Esophagus (tissue), 2 donors: ENCODE data around the gene PMS1. TPM values are rescaled to one million over a fixed set of nuclear protein-coding genes. Genes with fewer than 3 reads are reported as not detected.
A peak's percentile ranks its signal among the peaks of the same experiment; 100 is the strongest.

ENCODE experiments used
- H3K27ac ChIP-seq, 2 donors: one replicate each; pipeline ENCODE4 v1.5.1; 2013; ENCODE audit warnings: low read depth in 2 of 2, mild to moderate bottlenecking in 2 of 2, inconsistent platforms in 1 of 2, low read length in 1 of 2, moderate library complexity in 1 of 2
- H3K27me3 ChIP-seq, 2 donors: one replicate each; pipeline ENCODE4 v1.6.1; 2013; ENCODE audit warnings: low read length in 2 of 2, control low read depth in 1 of 2, mild to moderate bottlenecking in 1 of 2; ENCODE audit not compliant: insufficient read depth in 2 of 2, control insufficient read depth in 1 of 2
- H3K36me3 ChIP-seq, 2 donors: one replicate each; pipeline ENCODE4 v1.6.1; 2013; ENCODE audit warnings: low read length in 1 of 2; ENCODE audit not compliant: control insufficient read depth in 2 of 2, insufficient read depth in 2 of 2
- H3K4me1 ChIP-seq, 2 donors: one replicate each; pipeline ENCODE4 v1.6.1; 2013; ENCODE audit warnings: low read length in 1 of 2; ENCODE audit not compliant: control insufficient read depth in 2 of 2, insufficient read depth in 2 of 2
- H3K4me3 ChIP-seq, 2 donors: one replicate each; pipeline ENCODE4 v1.5.1; 2013; ENCODE audit warnings: low read length in 2 of 2, mild to moderate bottlenecking in 2 of 2, low read depth in 1 of 2, moderate library complexity in 1 of 2
- H3K9me3 ChIP-seq, 2 donors: one replicate each; pipeline ENCODE4 v1.6.1; 2013; ENCODE audit warnings: mild to moderate bottlenecking in 2 of 2, low read depth in 1 of 2, low read length in 1 of 2, moderate library complexity in 1 of 2; ENCODE audit not compliant: control insufficient read depth in 2 of 2, insufficient read depth in 1 of 2
- WGBS, 2 donors: extraction: QIAGEN DNeasy Blood & Tissue Kit; methylation state at CpG; one replicate each; pipeline ENCODE4 v1.1.7; 2013; 5-methylcytosine and 5-hydroxymethylcytosine counted together
- polyA plus RNA-seq, 2 donors: library from polyadenylated mRNA; stranded (reverse); fragments of 200-250 nt; gene quantifications; one replicate each; pipeline ENCODE4 v1.2.3, GENCODE V29; 2013
- donor health status: healthy with polysubstance abuse.
- donor health status: Bipolar disorder and iron deficiency.

Gene PMS1
- polyA plus RNA-seq, 2 donors = 4.3 to 11.0 TPM

- 42 to 59% methylated on average over 1 of the region's 1 CpG for WGBS, 2 donors
- Histone ChIP-seq H3K4me1 (no peaks in the 10 kb centered on the region), H3K9me3 (no peaks in the 10 kb centered on the region), H3K4me3 (no peak overlapping the region), H3K27me3 (no peaks in the 10 kb centered on the region), H3K27ac (no peak overlapping the region), H3K36me3 (peaks cover 0 to 4% of the 10 kb centered on the region in 2 donors)
These were observed 12.0 kb upstream of the PMS1 start for GRCh38 chr2:189772212-189772611.

DNA sequence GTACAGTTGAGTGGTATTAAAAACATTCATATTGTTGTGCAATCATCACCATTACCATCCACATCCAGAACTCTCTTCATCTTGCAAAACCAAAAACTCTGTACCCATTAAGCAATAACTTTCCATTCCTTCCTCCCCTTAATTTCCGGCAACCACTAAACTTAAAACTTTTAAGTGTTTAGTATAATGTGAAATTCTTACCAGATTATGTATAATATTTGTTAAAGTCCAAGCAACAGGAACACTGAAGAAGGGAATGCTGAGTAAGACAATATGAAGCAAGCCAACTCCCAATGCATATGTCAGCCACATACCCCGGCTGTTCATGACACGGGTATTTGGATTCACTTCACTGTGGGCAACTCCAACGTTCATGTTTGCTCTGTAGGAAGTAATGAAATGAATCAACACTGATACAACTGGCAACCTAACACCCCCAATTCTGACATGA lies 2.0 kb upstream of the PMS1 start:
- Histone ChIP-seq H3K9me3 (no peaks in the 10 kb centered on the region), H3K4me3 (no peak overlapping the region), H3K36me3 (peaks cover 2 to 7% of the 10 kb centered on the region in 2 donors), H3K4me1 (no peaks in the 10 kb centered on the region), H3K27ac (peak overlapping the region in 1 of 2 donors; percentile 3), H3K27me3 (no peaks in the 10 kb centered on the region)
- WGBS, 2 donors = 51 to 55% methylated on average over 4 of the region's 4 CpGs

- 0% methylated on average over 17 of the region's 17 CpGs for WGBS, 2 donors
- Histone ChIP-seq H3K36me3 (peaks cover 2 to 5% of the 10 kb centered on the region in 2 donors), H3K27me3 (no peaks in the 10 kb centered on the region), H3K27ac (peak overlapping the region; percentile 95 to 98), H3K4me3 (peak overlapping the region; percentile 88 to 97), H3K9me3 (no peaks in the 10 kb centered on the region), H3K4me1 (no peaks in the 10 kb centered on the region)
These were observed 761 bp upstream of the PMS1 start for GRCh38 chr2:189783451-189783926.

- 88 to 90% methylated on average over 12 of the region's 12 CpGs for WGBS, 2 donors
- H3K36me3 ChIP-seq = no peaks in the 10 kb centered on the region
- no peaks in the 10 kb centered on the region for H3K27me3 ChIP-seq
- no peak overlapping the region for H3K4me3 ChIP-seq
- no peak overlapping the region for H3K27ac ChIP-seq
- no peaks in the 10 kb centered on the region for H3K9me3 ChIP-seq
- no peaks in the 10 kb centered on the region for H3K4me1 ChIP-seq
These were observed 7.2 kb downstream of the PMS1 start for GRCh38 chr2:189791338-189792042.

- H3K9me3 ChIP-seq = no peaks in the 10 kb centered on the region
- H3K27me3 ChIP-seq = no peaks in the 10 kb centered on the region
- H3K4me1 ChIP-seq = no peaks in the 10 kb centered on the region
- no peak overlapping the region for H3K4me3 ChIP-seq
- WGBS, 2 donors = 97% methylated on average over 1 of the region's 1 CpG
- no peaks in the 10 kb centered on the region for H3K36me3 ChIP-seq
- H3K27ac ChIP-seq = no peak overlapping the region
These were observed 10.1 kb downstream of the PMS1 start for GRCh38 chr2:189794310-189794709.

DNA sequence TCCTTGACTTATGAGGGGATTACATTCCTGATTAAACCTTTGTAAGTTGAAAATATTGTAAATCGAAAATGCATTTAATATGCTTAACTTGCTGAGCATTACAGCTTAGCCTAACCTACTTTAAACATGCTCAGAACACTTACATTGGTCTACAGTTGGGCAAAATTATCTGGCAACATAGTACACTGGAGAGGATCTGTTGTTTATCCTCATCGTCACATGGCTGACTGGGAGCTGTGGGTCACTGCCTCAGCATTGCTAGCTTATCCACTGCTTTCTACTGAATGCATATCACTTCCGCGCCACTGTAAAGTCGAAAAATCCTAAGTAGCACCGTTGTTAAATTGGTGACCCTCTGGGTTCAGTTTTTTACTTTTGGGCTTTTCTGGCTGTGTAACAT lies 13.7 kb downstream of the PMS1 start:
- Histone ChIP-seq H3K9me3 (no peaks in the 10 kb centered on the region), H3K36me3 (peaks cover 0 to 3% of the 10 kb centered on the region in 2 donors), H3K27ac (no peak overlapping the region), H3K4me1 (no peaks in the 10 kb centered on the region), H3K4me3 (no peak overlapping the region), H3K27me3 (no peaks in the 10 kb centered on the region)
- WGBS, 2 donors = 92 to 93% methylated on average over 6 of the region's 6 CpGs

- no peaks in the 10 kb centered on the region for H3K4me1 ChIP-seq
- H3K4me3 ChIP-seq = no peak overlapping the region
- WGBS, 2 donors = 74 to 78% methylated on average over 4 of the region's 4 CpGs
- H3K9me3 ChIP-seq = no peaks in the 10 kb centered on the region
- no peak overlapping the region for H3K27ac ChIP-seq
- no peaks in the 10 kb centered on the region for H3K27me3 ChIP-seq
- H3K36me3 ChIP-seq = peaks cover 0 to 3% of the 10 kb centered on the region in 2 donors
These were observed 14.2 kb downstream of the PMS1 start for GRCh38 chr2:189798312-189799029.

DNA sequence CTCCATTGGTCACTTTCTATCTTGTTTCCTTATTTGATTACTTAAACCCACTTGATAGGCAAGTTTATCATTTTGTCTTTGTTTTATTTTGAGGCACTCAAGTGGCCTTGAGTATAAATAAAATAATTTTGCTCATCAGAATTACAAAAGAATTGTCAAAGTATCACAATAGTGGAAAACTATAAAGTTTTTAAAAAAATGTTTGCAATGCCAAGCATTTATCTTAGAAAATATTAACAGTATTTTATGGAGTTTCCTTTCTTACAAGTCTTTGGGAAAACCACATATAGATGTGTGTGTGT lies 14.7 kb downstream of the PMS1 start:
- no peak overlapping the region for H3K4me3 ChIP-seq
- H3K27me3 ChIP-seq = no peaks in the 10 kb centered on the region
- no peak overlapping the region for H3K27ac ChIP-seq
- H3K4me1 ChIP-seq = no peaks in the 10 kb centered on the region
- H3K9me3 ChIP-seq = no peaks in the 10 kb centered on the region
- H3K36me3 ChIP-seq = peaks cover 0 to 3% of the 10 kb centered on the region in 2 donors

- no peaks in the 10 kb centered on the region for H3K4me1 ChIP-seq
- H3K36me3 ChIP-seq = peaks cover 0 to 3% of the 10 kb centered on the region in 2 donors
- no peak overlapping the region for H3K27ac ChIP-seq
- 72 to 82% methylated on average over 2 of the region's 2 CpGs for WGBS, 2 donors
- H3K9me3 ChIP-seq = no peaks in the 10 kb centered on the region
- H3K4me3 ChIP-seq = no peak overlapping the region
- no peaks in the 10 kb centered on the region for H3K27me3 ChIP-seq
These were observed 15.3 kb downstream of the PMS1 start for GRCh38 chr2:189799531-189799930.
